HL-60 (cell line): ENCODE measurements around the gene CHN2.

Experiments used
- POLR2AphosphoS5 ChIP-seq: IDR thresholded peaks from 2 replicates; pipeline ENCODE4 v1.6.1; 2012; ENCODE audit warnings: low read depth
- SPI1 ChIP-seq: IDR thresholded peaks from 2 replicates; pipeline ENCODE4 v1.6.1; 2012; ENCODE audit warnings: low read depth, mild to moderate bottlenecking, borderline replicate concordance
- TF ChIP-seq, protein P1 (sequence below): IDR thresholded peaks from one replicate; pipeline ENCODE4 v1.5.1; 2011; ENCODE audit warnings: low read length, control low read depth, inconsistent platforms; ENCODE audit not compliant: insufficient read depth
- TF ChIP-seq, protein P2 (sequence below): IDR thresholded peaks from 2 replicates; pipeline ENCODE4 v1.6.1; 2012; ENCODE audit warnings: low read depth; ENCODE audit not compliant: insufficient replicate concordance

DNA sequence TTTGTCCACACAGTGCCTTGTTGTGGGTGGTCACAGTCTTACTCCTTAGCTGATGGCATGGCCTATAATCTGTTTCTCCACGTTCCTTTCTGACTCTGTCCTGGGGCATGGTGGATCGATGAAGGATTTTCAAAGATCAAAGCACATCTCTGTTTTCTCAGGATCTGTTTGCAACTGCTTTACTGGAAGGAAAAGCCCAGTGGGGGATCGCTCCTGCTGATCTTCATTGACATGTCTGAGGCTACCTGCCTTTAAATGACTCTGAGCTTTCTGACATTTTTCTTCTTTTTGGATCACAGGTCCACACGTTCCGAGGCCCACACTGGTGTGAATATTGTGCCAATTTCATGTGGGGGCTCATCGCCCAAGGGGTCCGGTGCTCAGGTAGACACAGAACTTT is 301.1 kb downstream of the CHN2 start:
- TF ChIP-seq, protein P1, sequence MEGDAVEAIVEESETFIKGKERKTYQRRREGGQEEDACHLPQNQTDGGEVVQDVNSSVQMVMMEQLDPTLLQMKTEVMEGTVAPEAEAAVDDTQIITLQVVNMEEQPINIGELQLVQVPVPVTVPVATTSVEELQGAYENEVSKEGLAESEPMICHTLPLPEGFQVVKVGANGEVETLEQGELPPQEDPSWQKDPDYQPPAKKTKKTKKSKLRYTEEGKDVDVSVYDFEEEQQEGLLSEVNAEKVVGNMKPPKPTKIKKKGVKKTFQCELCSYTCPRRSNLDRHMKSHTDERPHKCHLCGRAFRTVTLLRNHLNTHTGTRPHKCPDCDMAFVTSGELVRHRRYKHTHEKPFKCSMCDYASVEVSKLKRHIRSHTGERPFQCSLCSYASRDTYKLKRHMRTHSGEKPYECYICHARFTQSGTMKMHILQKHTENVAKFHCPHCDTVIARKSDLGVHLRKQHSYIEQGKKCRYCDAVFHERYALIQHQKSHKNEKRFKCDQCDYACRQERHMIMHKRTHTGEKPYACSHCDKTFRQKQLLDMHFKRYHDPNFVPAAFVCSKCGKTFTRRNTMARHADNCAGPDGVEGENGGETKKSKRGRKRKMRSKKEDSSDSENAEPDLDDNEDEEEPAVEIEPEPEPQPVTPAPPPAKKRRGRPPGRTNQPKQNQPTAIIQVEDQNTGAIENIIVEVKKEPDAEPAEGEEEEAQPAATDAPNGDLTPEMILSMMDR = no peak
- TF ChIP-seq, protein P2, sequence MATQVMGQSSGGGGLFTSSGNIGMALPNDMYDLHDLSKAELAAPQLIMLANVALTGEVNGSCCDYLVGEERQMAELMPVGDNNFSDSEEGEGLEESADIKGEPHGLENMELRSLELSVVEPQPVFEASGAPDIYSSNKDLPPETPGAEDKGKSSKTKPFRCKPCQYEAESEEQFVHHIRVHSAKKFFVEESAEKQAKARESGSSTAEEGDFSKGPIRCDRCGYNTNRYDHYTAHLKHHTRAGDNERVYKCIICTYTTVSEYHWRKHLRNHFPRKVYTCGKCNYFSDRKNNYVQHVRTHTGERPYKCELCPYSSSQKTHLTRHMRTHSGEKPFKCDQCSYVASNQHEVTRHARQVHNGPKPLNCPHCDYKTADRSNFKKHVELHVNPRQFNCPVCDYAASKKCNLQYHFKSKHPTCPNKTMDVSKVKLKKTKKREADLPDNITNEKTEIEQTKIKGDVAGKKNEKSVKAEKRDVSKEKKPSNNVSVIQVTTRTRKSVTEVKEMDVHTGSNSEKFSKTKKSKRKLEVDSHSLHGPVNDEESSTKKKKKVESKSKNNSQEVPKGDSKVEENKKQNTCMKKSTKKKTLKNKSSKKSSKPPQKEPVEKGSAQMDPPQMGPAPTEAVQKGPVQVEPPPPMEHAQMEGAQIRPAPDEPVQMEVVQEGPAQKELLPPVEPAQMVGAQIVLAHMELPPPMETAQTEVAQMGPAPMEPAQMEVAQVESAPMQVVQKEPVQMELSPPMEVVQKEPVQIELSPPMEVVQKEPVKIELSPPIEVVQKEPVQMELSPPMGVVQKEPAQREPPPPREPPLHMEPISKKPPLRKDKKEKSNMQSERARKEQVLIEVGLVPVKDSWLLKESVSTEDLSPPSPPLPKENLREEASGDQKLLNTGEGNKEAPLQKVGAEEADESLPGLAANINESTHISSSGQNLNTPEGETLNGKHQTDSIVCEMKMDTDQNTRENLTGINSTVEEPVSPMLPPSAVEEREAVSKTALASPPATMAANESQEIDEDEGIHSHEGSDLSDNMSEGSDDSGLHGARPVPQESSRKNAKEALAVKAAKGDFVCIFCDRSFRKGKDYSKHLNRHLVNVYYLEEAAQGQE = no peak
- TF ChIP-seq SPI1 (no peak), POLR2AphosphoS5 (no peak)
